ENCODE measurements around the gene ADORA2A. TPM values are rescaled to one million over a fixed set of nuclear protein-coding genes. Genes with fewer than 3 reads are reported as not detected.

Gene ADORA2A
- total and polyA plus RNA-seq, 2 of the 8 experiments (the other 6 are each of a cell fraction or from before 2014, with no cell fraction given): 7.1 to 20.3 TPM

DNA sequence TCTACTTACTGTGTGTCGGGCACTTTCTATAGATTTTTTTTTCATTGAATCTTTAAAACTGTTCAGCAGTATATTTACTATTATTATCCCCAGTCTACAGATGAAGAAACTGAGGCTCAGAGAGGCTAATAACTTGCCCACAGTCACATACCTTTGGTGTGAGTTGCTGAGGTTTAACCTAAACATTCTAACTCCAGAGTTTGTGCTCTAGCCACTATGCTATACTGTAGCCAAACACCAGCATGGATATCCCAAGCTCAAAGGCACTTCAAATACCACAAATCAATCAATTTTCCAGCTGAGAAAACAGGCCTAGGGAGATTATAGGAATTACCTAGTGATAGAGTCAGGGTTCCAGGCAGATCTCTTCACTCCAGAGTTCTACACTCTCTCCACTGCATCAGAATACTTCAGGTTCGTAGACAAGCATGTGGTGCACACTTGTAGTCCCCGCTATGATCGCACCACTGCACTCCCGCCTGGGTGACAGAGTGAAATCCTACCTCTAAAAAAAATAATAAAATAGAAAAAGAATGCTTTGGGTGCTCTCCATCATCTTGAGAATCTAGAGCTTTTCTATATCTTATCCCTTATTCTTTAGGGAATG lies 47.4 kb downstream of the ADORA2A start (continued):
- TF ChIP-seq CHD7 (IDR thresholded peaks at IDR 0.05; ENCODE audit: insufficient replicate concordance, low read length) (no peak), HDAC6 (IDR thresholded peaks at IDR 0.05; ENCODE audit: low read depth, low read length) (no peak), KDM4A (IDR thresholded peaks at IDR 0.05; ENCODE audit: low read depth, low read length, severe bottlenecking) (no peak), BACH1 (IDR thresholded peaks at IDR 0.05; ENCODE audit: low read length) (no peak), RBBP5 (IDR thresholded peaks at IDR 0.05; ENCODE audit: borderline replicate concordance, low read depth, low read length) (no peak), BCL11A (IDR thresholded peaks at IDR 0.05; ENCODE audit: low read depth in 2 of 2, low read length in 2 of 2) (no peak), KDM1A (IDR thresholded peaks at IDR 0.05; ENCODE audit: borderline replicate concordance, low read length) (no peak)
